Thyroid gland (tissue), 4 donors: Measurements from ENCODE around the gene EFCAB7. TPM values are rescaled to one million over a fixed set of nuclear protein-coding genes. Genes with fewer than 3 reads are reported as not detected.

ENCODE experiments used
- DNase-seq, 2 donors: peaks; one replicate each; pipeline ENCODE4 v3.0.0-alpha.2; 2019
- H3K27ac ChIP-seq, 3 donors: fragments of 200-600 bp; sonication (generic); 1 replicate in 2 of 3; 2 replicates in 1 of 3; pipeline ENCODE4 v1.5.1; 2016 to 2019; ENCODE audit warnings: mild to moderate bottlenecking in 1 of 3, moderate library complexity in 1 of 3
- H3K27me3 ChIP-seq: fragments of 200-600 bp; sonication (generic); one replicate; pipeline ENCODE4 v1.5.1; 2019
- H3K36me3 ChIP-seq, 2 donors: fragments of 200-600 bp; sonication (generic); one replicate each; pipeline ENCODE4 v1.5.1; 2016 to 2019
- H3K4me1 ChIP-seq, 2 donors: fragments of 200-600 bp; sonication (generic); one replicate each; pipeline ENCODE4 v1.5.1; 2017 to 2019
- H3K4me3 ChIP-seq, 3 donors: fragments of 200-600 bp; sonication (generic); replicated peaks in 1 of 3; 1 replicate in 2 of 3; 2 replicates in 1 of 3; pipeline ENCODE4 v1.5.1; 2016; ENCODE audit warnings: mild to moderate bottlenecking in 1 of 3
- H3K9me3 ChIP-seq: fragments of 200-600 bp; sonication (generic); one replicate; pipeline ENCODE4 v1.5.1; 2017
- POLR2A ChIP-seq, 2 donors: fragments of 450-650 bp; IDR thresholded peaks; one replicate each; pipeline ENCODE4 v1.6.1; 2017; ENCODE audit warnings: antibody characterized with exemption in 2 of 2, mild to moderate bottlenecking in 2 of 2, moderate library complexity in 1 of 2
- WGBS, 2 donors: methylation state at CpG; one replicate each; pipeline ENCODE4 v1.1.5; 2017; 5-methylcytosine and 5-hydroxymethylcytosine counted together
- intact Hi-C: fragments of 100-400 bp; cut with DNase I; formaldehyde crosslinking; loops from one replicate; pipeline ENCODE4 v1.15.1; 2023
- total RNA-seq, 4 donors: library from RNA; depleted of rRNA; stranded (reverse); fragments of >200 nt; gene quantifications; one replicate each; pipeline ENCODE4 v1.2.3, GENCODE V29; 2016
- TF ChIP-seq, protein P1 (sequence below), 6 experiments: fragments of 200-600 bp in 3 of 6; fragments of 450-650 bp in 3 of 6; sonication (generic) in 3 of 6; IDR thresholded peaks; one replicate each; pipeline ENCODE4 v1.5.1; 2016 to 2019; ENCODE audit warnings: antibody characterized with exemption in 6 of 6, mild to moderate bottlenecking in 2 of 6, inconsistent platforms in 1 of 6, moderate library complexity in 1 of 6

The EFCAB7 gene, protein sequence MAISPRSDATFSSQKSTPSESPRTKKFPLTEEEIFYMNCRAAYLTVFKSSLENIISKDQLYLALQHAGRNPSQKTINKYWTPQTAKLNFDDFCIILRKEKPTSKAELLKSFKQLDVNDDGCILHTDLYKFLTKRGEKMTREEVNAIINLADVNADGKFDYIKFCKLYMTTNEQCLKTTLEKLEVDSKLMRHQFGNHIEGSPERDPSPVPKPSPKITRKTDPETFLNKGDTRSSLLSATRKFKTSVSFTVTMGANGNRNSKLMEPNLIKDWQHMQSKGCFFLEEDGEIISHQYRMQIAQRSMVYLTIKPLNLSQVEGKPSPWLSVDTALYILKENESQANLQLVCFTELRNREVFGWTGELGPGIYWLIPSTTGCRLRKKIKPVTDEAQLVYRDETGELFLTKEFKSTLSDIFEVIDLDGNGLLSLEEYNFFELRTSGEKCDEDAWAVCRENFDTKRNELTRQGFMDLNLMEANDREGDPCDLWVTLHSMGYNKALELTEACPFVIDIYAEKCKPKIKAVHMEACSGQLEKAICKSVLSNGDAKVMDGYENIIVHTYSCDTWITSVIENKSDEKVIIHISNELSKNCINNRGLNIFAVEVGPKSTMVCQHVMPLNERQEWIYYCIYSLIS
- total RNA-seq = 10 to 100 TPM in 2 of 4 donors, 1 to 10 TPM in 2; 8.3 to 11.7 (median 10.0) TPM

DNA sequence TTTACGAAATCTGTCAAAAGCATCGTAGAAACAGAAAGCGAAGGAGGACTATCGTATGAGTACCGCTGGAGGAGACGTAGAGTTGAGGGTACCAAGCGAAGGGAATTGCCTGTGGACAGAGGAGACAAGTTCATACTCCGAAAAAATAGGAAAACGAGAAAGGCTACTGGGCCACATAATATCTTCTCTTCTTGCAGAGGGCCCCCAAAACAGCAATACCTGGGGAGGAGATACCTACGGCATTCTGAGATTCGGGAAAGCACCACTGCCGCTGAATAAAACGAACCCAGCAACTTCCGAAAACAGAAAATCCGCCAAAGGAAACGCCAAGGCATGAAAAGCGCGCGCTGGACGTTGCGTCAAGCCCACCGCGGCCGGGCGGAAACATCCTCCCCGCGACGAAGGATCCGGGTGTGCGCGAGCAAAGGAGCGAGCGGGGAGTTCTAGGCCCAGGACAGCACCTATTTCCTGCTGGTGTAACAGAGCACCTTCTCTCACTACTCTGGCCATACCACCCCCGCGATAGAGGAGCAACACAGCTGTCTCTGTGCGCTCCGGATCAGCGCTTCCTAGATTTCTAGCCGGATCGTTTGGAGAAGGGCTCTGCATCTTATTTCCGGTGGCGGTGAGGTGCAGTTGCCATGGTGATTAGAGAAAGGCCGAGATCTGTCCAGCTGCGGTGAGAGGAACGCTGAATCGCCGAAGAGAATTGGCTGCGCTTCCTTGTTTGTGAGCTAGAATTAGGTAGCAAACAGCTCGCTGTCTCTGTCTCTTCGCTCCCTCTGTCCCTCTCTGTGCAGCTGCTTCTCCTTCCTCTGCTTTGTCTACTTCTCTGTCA lies at the start of gene EFCAB7, which contains the start of gene ITGB3BP:
TSS of gene EFCAB7 (plus strand) at position 635 of the 838 bp plus-strand sequence. CDS start 2,048 bp downstream, outside the sequence.
TSS of gene ITGB3BP (minus strand) at position 335 of the 838 bp plus-strand sequence. CDS start at position 243, 92 bp downstream.
- DNase-seq = peak; percentile 72 to 79
- intact Hi-C loops = no loop called here
- peak in 1 of 2 donors; percentile 55 for TF ChIP-seq POLR2A (IDR thresholded peaks at IDR 0.05)
- TF ChIP-seq, protein P1, sequence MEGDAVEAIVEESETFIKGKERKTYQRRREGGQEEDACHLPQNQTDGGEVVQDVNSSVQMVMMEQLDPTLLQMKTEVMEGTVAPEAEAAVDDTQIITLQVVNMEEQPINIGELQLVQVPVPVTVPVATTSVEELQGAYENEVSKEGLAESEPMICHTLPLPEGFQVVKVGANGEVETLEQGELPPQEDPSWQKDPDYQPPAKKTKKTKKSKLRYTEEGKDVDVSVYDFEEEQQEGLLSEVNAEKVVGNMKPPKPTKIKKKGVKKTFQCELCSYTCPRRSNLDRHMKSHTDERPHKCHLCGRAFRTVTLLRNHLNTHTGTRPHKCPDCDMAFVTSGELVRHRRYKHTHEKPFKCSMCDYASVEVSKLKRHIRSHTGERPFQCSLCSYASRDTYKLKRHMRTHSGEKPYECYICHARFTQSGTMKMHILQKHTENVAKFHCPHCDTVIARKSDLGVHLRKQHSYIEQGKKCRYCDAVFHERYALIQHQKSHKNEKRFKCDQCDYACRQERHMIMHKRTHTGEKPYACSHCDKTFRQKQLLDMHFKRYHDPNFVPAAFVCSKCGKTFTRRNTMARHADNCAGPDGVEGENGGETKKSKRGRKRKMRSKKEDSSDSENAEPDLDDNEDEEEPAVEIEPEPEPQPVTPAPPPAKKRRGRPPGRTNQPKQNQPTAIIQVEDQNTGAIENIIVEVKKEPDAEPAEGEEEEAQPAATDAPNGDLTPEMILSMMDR (IDR thresholded peaks at IDR 0.05) = peak in 1 of 6 experiments; percentile 26
- WGBS, 2 donors = 1% methylated on average over 47 to 50 of the region's 50 CpGs
- no peaks in the 10 kb centered on the region for H3K9me3 ChIP-seq
- peaks cover 7 to 14% of the 10 kb centered on the region in 2 donors for H3K4me1 ChIP-seq
- H3K27ac ChIP-seq = peak within 1 kb of the TSS; percentile 69 to 94 (median 93)
- H3K4me3 ChIP-seq = peak within 1 kb of the TSS; percentile 31 to 80 (median 55)
- peaks cover 0 to 4% of the 10 kb centered on the region in 2 donors for H3K36me3 ChIP-seq
- no peaks in the 10 kb centered on the region for H3K27me3 ChIP-seq

GRCh38 chr1:63475761-63476160 lies 47.6 kb upstream of the EFCAB7 start:
- Histone ChIP-seq H3K36me3 (no peaks in the 10 kb centered on the region), H3K27me3 (no peaks in the 10 kb centered on the region), H3K9me3 (no peaks in the 10 kb centered on the region), H3K4me1 (no peaks in the 10 kb centered on the region), H3K27ac (no peak overlapping the region), H3K4me3 (no peak overlapping the region)
- no peak for TF ChIP-seq POLR2A (IDR thresholded peaks at IDR 0.05)
- TF ChIP-seq, protein P1 (IDR thresholded peaks at IDR 0.05) = no peak
- 86 to 91% methylated on average over 7 of the region's 7 CpGs for WGBS, 2 donors
- DNase-seq = no peak
- intact Hi-C loops = no loop called here

DNA sequence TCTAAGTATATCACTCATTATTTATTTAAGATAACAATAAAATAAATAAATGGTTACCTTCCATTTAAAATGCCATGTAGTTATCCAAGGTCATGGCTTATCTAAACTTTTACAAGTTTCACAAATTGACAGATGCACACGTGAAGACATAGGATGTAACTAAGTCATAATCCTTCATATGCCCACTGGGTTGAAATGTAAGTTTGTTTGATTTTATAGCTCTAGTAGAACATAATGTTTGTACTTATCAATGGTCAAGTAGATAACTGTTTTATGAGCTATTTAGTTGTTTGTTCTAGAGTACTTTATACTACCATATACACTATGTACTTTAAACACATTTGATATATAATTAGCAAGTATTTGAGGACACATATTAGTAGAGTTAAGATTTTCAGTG lies 43.3 kb upstream of the EFCAB7 start:
- no peaks in the 10 kb centered on the region for H3K36me3 ChIP-seq
- intact Hi-C loops = no loop called here
- no peaks in the 10 kb centered on the region for H3K9me3 ChIP-seq
- WGBS, 2 donors = 91 to 95% methylated on average over 1 of the region's 1 CpG
- TF ChIP-seq, protein P1 (IDR thresholded peaks at IDR 0.05) = no peak
- TF ChIP-seq POLR2A (IDR thresholded peaks at IDR 0.05) = no peak
- no peak overlapping the region for H3K27ac ChIP-seq
- H3K27me3 ChIP-seq = no peaks in the 10 kb centered on the region
- DNase-seq = no peak
- H3K4me3 ChIP-seq = no peak overlapping the region
- H3K4me1 ChIP-seq = no peaks in the 10 kb centered on the region

DNA sequence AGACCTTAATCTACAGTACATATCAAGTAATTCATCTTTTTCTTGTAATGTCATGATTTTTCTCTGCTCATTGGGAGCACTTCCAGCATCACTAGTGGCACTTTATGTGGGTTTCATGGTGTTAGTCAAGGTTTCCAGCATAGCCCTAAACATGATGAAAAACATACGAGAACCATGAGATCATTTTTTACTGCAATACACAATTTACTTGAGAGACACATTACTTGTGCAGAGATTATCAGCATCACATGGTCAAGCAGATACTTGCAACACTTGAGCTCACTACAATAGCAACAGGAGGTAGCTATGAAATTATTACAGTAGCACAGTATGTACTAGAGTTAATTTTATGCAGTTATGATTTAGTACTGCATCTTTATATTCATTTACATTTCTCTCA lies 36.7 kb upstream of the EFCAB7 start:
- H3K4me1 ChIP-seq = no peaks in the 10 kb centered on the region
- no peaks in the 10 kb centered on the region for H3K9me3 ChIP-seq
- no peak overlapping the region for H3K4me3 ChIP-seq
- H3K27me3 ChIP-seq = no peaks in the 10 kb centered on the region
- no peak overlapping the region for H3K27ac ChIP-seq
- DNase-seq = no peak
- intact Hi-C loops = no loop called here
- WGBS, 2 donors = 95% methylated on average over 1 of the region's 1 CpG
- TF ChIP-seq POLR2A (IDR thresholded peaks at IDR 0.05) = no peak
- TF ChIP-seq, protein P1 (IDR thresholded peaks at IDR 0.05) = no peak
- H3K36me3 ChIP-seq = no peaks in the 10 kb centered on the region
